ENCODE measurements around the gene BRAF. TPM values are rescaled to one million over a fixed set of nuclear protein-coding genes. Genes with fewer than 3 reads are reported as not detected.
"Not testable (repeated sequence)": the region's sequence is repeated elsewhere in the genome, so short reads cannot be mapped to it uniquely, and the experiment has no call there.

Gene BRAF
- total RNA-seq, 2 experiments from 2014 or later = 30.3 to 30.9 TPM

- ChIA-PET CTCF (interaction anchor here (1.0 to 3.1 kb wide), 6 partner anchors 9 to 340 kb away, joined by 3 to 15 read pairs (median 4); partner anchors contain the start of genes MRPS33 and NDUFB2), POLR2A (interaction anchor here (0.8 to 4.4 kb wide), 7 partner anchors 9 to 1187 kb away, joined by 3 to 35 read pairs (median 8); partner anchors contain the start of genes MRPS33 and NDUFB2)
- H3K4me3 Mint-ChIP-seq = peak overlapping the region; percentile 80
- H3K27me3 Mint-ChIP-seq = peaks cover under 1% of the 10 kb centered on the region
- peak overlapping the region; percentile 56 for H3K27ac Mint-ChIP-seq
- H3K4me1 Mint-ChIP-seq = peaks cover 34% of the 10 kb centered on the region
- DNase-seq = no peak
- H3K36me3 Mint-ChIP-seq (ENCODE audit: low read depth) = peaks cover 12% of the 10 kb centered on the region
- H3K9me3 Mint-ChIP-seq = no peaks in the 10 kb centered on the region
These were observed 250.4 kb downstream of the BRAF start for GRCh38 chr7:140674356-140674800.

- H3K27me3 Mint-ChIP-seq = peaks cover 2% of the 10 kb centered on the region
- H3K36me3 Mint-ChIP-seq (ENCODE audit: low read depth) = peaks cover 8% of the 10 kb centered on the region
- peak overlapping the region; percentile 80 for H3K4me3 Mint-ChIP-seq
- no peak for DNase-seq
- ChIA-PET CTCF (interaction anchor here (1.0 to 3.1 kb wide), 4 partner anchors 10 to 340 kb away, joined by 3 to 15 read pairs (median 4); partner anchors contain the start of genes MRPS33 and NDUFB2), POLR2A (interaction anchor here (0.6 to 4.4 kb wide), 9 partner anchors 10 to 1186 kb away, joined by 3 to 35 read pairs (median 5); partner anchors contain the start of genes MRPS33 and NDUFB2)
- no peaks in the 10 kb centered on the region for H3K9me3 Mint-ChIP-seq
- peak overlapping the region; percentile 75 for H3K27ac Mint-ChIP-seq
- H3K4me1 Mint-ChIP-seq = peaks cover 34% of the 10 kb centered on the region
These were observed 251.0 kb downstream of the BRAF start for GRCh38 chr7:140673774-140674155.

GRCh38 chr7:140673063-140673773 is 251.5 kb downstream of the BRAF start:
- DNase-seq = peak; percentile 63
- peaks cover 6% of the 10 kb centered on the region for H3K36me3 Mint-ChIP-seq (ENCODE audit: low read depth)
- ChIA-PET POLR2A (interaction anchor here (0.6 to 4.4 kb wide), 8 partner anchors 11 to 1186 kb away, joined by 3 to 35 read pairs (median 6); partner anchors contain the start of genes MRPS33 and NDUFB2), CTCF (interaction anchor here (0.8 to 3.1 kb wide), 4 partner anchors 9 to 341 kb away, joined by 3 to 15 read pairs (median 4); partner anchors contain the start of genes MRPS33 and NDUFB2)
- H3K27ac Mint-ChIP-seq = peak overlapping the region; percentile 75
- H3K4me3 Mint-ChIP-seq = peak overlapping the region; percentile 80
- no peaks in the 10 kb centered on the region for H3K9me3 Mint-ChIP-seq
- H3K4me1 Mint-ChIP-seq = peaks cover 34% of the 10 kb centered on the region
- H3K27me3 Mint-ChIP-seq = peaks cover 2% of the 10 kb centered on the region

GRCh38 chr7:140672382-140673062 is 252.2 kb downstream of the BRAF start, which contains the start of gene ADCK2:
ADCK2 (plus strand) TSS chr7:140672945; CDS start chr7:140673331, 386 bp downstream.
- H3K27me3 Mint-ChIP-seq = peaks cover 2% of the 10 kb centered on the region

GRCh38 chr7:140671966-140672365 is 252.8 kb downstream of the BRAF start:
- Mint-ChIP-seq H3K27me3 (peaks cover 2% of the 10 kb centered on the region), H3K9me3 (no peaks in the 10 kb centered on the region), H3K4me1 (peaks cover 34% of the 10 kb centered on the region), H3K4me3 (peak overlapping the region; percentile 69), H3K27ac (peak overlapping the region; percentile 49), H3K36me3 (ENCODE audit: low read depth) (no peaks in the 10 kb centered on the region)
- CTCF ChIA-PET = no interaction called here
- POLR2A ChIA-PET = interaction anchor here (2.4 to 3.5 kb wide), 3 partner anchors 12 to 195 kb away, joined by 8 to 35 read pairs (median 19); partner anchors contain the start of gene NDUFB2
- no peak for DNase-seq

More at GRCh38 chr7:140672382-140673062, 252.2 kb downstream of the BRAF start, which contains the start of gene ADCK2:
- POLR2A ChIA-PET = interaction anchor here (1.4 to 4.4 kb wide), 5 partner anchors 11 to 342 kb away, joined by 5 to 35 read pairs (median 19); partner anchors contain the start of genes MRPS33 and NDUFB2
- Mint-ChIP-seq H3K4me1 (peaks cover 34% of the 10 kb centered on the region), H3K27ac (peak within 1 kb of the TSS; percentile 75), H3K4me3 (peak within 1 kb of the TSS; percentile 80), H3K36me3 (ENCODE audit: low read depth) (no peaks in the 10 kb centered on the region), H3K9me3 (no peaks in the 10 kb centered on the region)
- CTCF ChIA-PET = interaction anchor here (0.8 to 3.1 kb wide), 3 partner anchors 9 to 342 kb away, joined by 3 to 15 read pairs (median 3); partner anchors contain the start of gene MRPS33
- DNase-seq = peak; percentile 63

GRCh38 chr7:140670343-140670935 is 254.3 kb downstream of the BRAF start:
- H3K27ac Mint-ChIP-seq = no peak overlapping the region
- no peaks in the 10 kb centered on the region for H3K9me3 Mint-ChIP-seq
- ChIA-PET POLR2A (interaction anchor here (0.6 kb wide), 1 partner anchor 607 kb away, joined by 3 read pairs; the partner anchor contains the start of gene PARP12), CTCF (no interaction called here)
- H3K4me1 Mint-ChIP-seq = peaks cover 27% of the 10 kb centered on the region
- no peak overlapping the region for H3K4me3 Mint-ChIP-seq
- DNase-seq = no peak
- H3K27me3 Mint-ChIP-seq = peaks cover 7% of the 10 kb centered on the region
- H3K36me3 Mint-ChIP-seq (ENCODE audit: low read depth) = no peaks in the 10 kb centered on the region

GRCh38 chr7:140669862-140670261 is 254.9 kb downstream of the BRAF start:
- peaks cover 21% of the 10 kb centered on the region for H3K4me1 Mint-ChIP-seq
- not testable (repeated sequence) for H3K36me3 Mint-ChIP-seq (ENCODE audit: low read depth); H3K9me3 Mint-ChIP-seq; DNase-seq; H3K4me3 Mint-ChIP-seq; H3K27ac Mint-ChIP-seq
- CTCF ChIA-PET = interaction anchor here (1.0 to 1.1 kb wide), 2 partner anchors 14 to 17 kb away, joined by 3 read pairs; no protein-coding TSS in a partner anchor
- peaks cover 13% of the 10 kb centered on the region for H3K27me3 Mint-ChIP-seq
- POLR2A ChIA-PET = interaction anchor here (1.1 kb wide), 1 partner anchor 32 kb away, joined by 3 read pairs; no protein-coding TSS in a partner anchor

- Mint-ChIP-seq H3K4me3 (no peak overlapping the region), H3K27me3 (peaks cover 16% of the 10 kb centered on the region), H3K36me3 (ENCODE audit: low read depth) (no peaks in the 10 kb centered on the region), H3K27ac (no peak overlapping the region), H3K9me3 (no peaks in the 10 kb centered on the region), H3K4me1 (peaks cover 16% of the 10 kb centered on the region)
- CTCF ChIA-PET = interaction anchor here (1.0 to 1.1 kb wide), 2 partner anchors 13 to 16 kb away, joined by 3 read pairs; no protein-coding TSS in a partner anchor
- POLR2A ChIA-PET = interaction anchor here (1.1 kb wide), 1 partner anchor 33 kb away, joined by 3 read pairs; no protein-coding TSS in a partner anchor
- DNase-seq = no peak
These were observed 255.4 kb downstream of the BRAF start for GRCh38 chr7:140669352-140669751.

Other genes starting within 250 kb of the BRAF start
- gene NDUFB2, start 228.2 kb downstream of the BRAF start, total RNA-seq = 100 to 1,000 TPM; 155 to 156 TPM
- 10 to 100 TPM; 58.5 to 68.3 TPM for gene MRPS33, start 90.0 kb upstream of the BRAF start, total RNA-seq
- gene TMEM178B, start 149.1 kb upstream of the BRAF start, total RNA-seq = 1 to 10 TPM; 1.7 TPM

All from activated CD4-positive, alpha-beta memory T cell treated with anti-CD3 and anti-CD28 coated beads, Interleukin-2, amount 10 ng/mL, durations not matched to agents 7 days and 5 days (primary cell).